GM21825 (cell line): ENCODE measurements around the gene ASIP.
A peak's percentile ranks its signal among the peaks of the same experiment; 100 is the strongest.

Experiments
- ATAC-seq: cut with Tn5 transposase; IDR thresholded peaks from one replicate; pipeline ENCODE4 v1.9.1; 2021; ENCODE audit warnings: mild to moderate bottlenecking, moderate library complexity; ENCODE audit not compliant: unreplicated experiment

The ASIP gene

DNA sequence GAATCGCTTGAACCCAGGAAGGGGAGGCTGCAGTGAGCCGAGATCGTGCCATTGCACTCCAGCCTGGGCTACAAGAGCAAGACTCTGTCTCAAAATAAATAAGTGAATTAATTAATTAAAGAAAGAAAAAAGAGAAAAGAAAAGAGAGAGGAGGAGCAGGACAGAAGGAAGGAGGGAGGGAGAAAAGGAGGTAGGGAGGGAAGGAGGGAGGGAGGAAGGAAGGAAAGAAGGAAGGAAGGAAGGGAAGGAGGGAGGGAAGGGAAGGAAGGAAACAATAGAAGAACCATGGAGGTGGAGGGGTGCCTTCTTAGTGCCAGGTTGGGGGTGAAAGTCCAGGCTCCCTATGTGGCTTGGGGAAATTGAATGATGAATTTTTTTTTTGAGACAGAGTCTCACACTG, 68.5 kb downstream of the ASIP start:
- no peak for ATAC-seq

DNA sequence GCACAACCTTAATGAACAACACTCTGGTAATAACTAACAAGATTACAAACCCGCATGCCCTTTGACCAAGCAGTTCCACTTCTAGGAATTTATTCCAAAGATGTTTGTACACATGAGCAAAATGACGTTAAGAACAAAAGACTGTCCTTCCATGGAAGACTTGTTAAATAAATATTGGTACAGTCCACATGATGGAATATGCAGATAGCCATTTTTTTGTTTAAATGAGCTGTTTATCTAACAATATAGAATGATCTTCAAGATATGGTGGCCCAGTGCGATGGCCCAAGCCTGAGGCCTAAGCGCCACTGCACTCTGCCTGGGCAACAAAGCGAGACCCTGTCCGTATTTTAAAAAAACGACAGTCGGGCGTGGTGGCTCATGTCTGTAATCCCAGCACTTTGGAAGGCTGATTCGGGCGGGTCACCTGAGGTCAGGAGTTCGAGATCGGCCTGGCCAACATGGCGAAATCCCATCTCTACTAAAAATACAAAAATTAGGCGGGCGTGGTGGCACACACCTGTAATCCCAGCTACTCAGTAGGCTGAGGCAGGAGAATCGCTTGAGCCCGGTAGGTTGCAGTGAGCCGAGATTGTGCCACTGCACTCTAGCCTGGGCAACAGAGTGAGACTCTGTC, 69.4 kb downstream of the ASIP start:
- no peak for ATAC-seq

DNA sequence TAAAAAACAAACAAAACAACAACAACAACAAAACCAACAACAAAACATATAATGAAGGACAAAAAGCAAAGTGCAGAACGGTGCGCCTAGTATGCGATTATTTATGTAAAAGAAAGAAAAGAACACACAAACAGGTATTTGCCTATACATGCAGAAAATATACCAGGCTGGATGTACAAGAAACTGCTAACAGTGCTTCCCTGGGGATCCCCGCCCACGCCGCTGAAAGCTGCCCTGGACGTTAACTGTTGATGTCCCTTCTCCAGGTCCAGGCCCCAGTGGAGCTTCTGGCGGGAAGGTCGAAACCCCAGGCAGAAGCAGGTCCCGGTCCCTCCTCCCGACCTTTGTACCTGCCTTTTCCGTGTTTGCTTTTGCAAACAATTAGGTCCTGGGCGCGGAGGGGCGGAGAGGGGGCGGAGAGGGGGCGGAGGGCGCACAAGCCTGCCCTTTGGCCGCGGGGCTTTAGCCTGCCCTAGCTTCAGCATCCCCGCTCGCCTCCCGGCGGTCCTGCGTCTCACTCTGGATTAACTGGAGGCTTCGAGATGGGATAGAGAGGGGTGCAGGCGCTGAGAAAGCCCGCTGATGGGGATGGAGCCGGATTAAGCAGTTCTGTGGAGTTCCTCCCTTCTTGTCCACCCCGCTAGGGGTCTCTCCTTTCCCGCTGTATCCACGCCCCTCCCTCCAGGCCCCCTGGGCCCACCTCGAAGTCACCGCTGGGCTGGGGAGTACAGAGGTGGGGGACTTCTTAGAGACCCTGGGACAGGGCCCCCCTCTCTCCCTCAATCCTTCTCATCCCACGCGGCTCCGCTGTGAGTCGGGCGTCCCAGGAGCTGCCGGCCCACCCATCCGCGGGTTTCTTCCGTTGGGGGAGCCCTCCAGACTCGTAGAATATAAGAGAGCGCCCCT, 70.1 kb downstream of the ASIP start:
- no peak for ATAC-seq

DNA sequence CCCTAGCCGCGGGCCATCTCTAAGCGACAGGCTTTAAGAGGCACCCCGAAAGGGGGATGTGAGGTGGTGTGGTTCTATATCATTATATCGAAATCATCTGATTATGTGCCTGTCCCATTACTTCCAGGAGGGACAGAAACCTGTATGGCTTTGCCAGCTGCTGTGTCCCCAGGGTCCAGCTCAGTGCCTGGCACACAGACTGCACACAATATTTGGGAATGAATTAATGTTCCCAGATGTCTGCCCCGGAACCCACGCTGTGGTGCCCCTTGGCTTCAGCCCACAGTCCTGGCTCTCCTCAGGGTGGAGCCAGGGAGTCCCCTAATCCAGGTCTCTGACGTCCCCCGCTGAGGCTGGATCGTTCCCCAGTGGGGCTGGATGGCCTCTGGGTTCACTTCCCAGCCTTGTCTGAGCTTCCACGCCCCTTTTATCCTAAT, 70.8 kb downstream of the ASIP start:
- ATAC-seq = no peak

DNA sequence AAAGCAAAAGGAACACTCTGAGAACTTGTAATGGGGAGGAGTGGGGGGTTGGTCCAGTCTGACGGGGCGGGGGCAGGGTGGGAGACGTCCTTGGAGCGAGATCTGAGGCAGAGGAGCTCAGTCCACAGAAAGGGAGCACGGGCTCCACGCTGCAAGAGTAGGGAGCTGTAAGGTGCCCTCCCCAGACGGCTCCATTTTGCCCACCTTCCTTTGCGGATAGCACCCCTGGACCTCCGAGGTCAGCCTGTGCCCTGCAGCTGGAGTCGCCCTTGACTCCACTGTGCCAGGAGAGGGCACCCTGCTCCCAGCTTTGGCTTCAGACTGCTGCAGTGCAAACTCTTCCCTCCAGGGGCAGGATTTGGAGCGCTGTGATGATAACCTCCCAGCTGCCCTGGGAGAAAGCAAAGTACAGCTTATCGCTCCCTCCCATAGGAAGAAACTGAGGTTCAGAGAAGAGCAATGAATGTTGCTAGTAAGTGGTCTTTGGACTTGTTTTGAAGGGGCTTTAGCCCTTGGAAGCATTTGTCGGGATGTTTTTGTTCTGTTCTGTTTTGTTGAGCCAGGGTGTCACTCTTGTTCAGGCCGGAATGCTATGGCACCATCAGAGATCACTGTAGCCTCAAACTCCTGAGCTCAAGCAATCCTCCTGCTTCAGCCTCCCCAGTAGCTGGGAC, 71.5 kb downstream of the ASIP start:
- ATAC-seq = peak; percentile 90

DNA sequence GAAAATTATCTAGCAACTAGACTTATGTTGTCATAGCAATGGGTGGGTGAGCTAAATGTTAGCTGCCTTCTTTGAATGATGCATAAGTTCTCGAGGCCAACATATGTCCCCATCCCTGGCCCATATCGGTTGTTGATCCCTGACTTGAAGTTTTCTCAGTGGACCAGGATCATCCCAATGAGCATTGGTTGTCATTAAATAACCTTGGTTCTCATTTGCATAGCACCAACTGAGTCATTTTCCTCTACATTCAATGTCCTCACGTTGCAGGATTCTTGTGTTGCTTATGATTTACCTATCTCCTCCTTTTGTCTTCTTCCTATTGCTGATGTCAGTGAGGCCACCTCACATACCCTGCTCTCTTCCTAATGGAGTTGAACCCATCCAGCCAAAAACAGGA, 74.0 kb downstream of the ASIP start:
- no peak for ATAC-seq

DNA sequence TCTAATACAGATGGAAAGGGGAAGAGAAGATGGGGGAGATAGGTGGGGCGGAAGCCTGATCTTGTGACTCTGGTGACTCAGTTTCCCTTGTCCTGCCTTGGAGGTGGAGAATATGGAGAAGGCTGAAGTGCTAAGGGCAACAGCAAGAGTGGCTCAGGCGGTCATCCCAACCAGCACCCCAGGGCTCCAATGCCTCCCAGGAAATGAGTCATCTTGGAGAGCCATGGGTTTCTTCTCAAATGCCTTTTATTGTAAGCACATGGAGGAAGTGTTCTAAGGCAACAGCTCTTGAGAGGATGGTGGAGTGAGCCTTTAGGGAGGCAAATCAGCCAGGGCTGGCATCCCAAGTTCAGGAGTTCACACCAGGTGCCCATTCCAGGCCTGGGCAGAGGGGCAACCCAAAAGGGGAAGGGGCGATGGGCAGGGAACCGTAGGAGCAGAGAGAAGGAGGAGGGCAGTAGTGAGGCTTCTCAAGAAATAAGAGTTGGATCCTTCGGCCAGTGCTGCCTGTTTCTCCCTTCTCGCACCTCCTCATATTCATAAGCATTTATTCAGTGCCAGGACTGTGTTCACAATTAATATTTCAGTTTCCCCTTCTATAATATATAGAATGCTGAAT, 75.1 kb downstream of the ASIP start:
- no peak for ATAC-seq
